Endodermal cell (in vitro differentiated cells): ENCODE data around the gene TCP11L2. TPM values are rescaled to one million over a fixed set of nuclear protein-coding genes. Genes with fewer than 3 reads are reported as not detected.

Source experiments
- DNase-seq: peaks from one replicate; pipeline ENCODE4 v3.0.0-alpha.2; 2017
- H3K27ac ChIP-seq: 2 replicates; pipeline ENCODE4 v1.5.1; 2013; ENCODE audit warnings: mild to moderate bottlenecking, low read depth, low read length, moderate library complexity
- H3K27me3 ChIP-seq: 2 replicates; pipeline ENCODE4 v1.6.1; 2013; ENCODE audit warnings: mild to moderate bottlenecking, low read length, moderate library complexity; ENCODE audit not compliant: insufficient read depth, control insufficient read depth, poor library complexity, severe bottlenecking
- H3K36me3 ChIP-seq: 2 replicates; pipeline ENCODE4 v1.7.0; 2013; ENCODE audit warnings: mild to moderate bottlenecking, low read length, moderate library complexity; ENCODE audit not compliant: control insufficient read depth, insufficient read depth
- H3K4me1 ChIP-seq: one replicate; pipeline ENCODE4 v1.7.0; 2013; ENCODE audit warnings: low read length; ENCODE audit not compliant: control insufficient read depth, insufficient read depth
- H3K4me3 ChIP-seq: 2 replicates; pipeline ENCODE4 v1.5.1; 2013; ENCODE audit warnings: mild to moderate bottlenecking, low read length, moderate library complexity
- H3K9ac ChIP-seq: 2 replicates; pipeline ENCODE4 v1.6.1; 2013; ENCODE audit warnings: mild to moderate bottlenecking, low read length, moderate library complexity; ENCODE audit not compliant: poor library complexity, severe bottlenecking; ENCODE audit errors: extremely low read depth
- H3K9me3 ChIP-seq: 2 replicates; pipeline ENCODE4 v1.6.1; 2013; ENCODE audit warnings: mild to moderate bottlenecking, low read length, moderate library complexity; ENCODE audit not compliant: control insufficient read depth
- H3K27ac Mint-ChIP-seq: 2 replicates; pipeline ENCODE4 v1.8.0; 2020; ENCODE audit warnings: mixed read lengths
- H3K27me3 Mint-ChIP-seq: 2 replicates; pipeline ENCODE4 v1.8.0; 2021; ENCODE audit warnings: mild to moderate bottlenecking, mixed read lengths; ENCODE audit not compliant: insufficient read depth
- H3K36me3 Mint-ChIP-seq: 2 replicates; pipeline ENCODE4 v1.8.0; 2020; ENCODE audit warnings: low read depth, mixed read lengths
- H3K4me1 Mint-ChIP-seq: 2 replicates; pipeline ENCODE4 v1.8.0; 2020; ENCODE audit warnings: mixed read lengths
- H3K4me3 Mint-ChIP-seq: 2 replicates; pipeline ENCODE4 v1.8.0; 2020; ENCODE audit warnings: mild to moderate bottlenecking, moderate library complexity, mixed read lengths
- H3K9me3 Mint-ChIP-seq: 2 replicates; pipeline ENCODE4 v1.8.0; 2020; ENCODE audit warnings: mild to moderate bottlenecking, mixed read lengths
- WGBS, 2 experiments: methylation state at CpG; one replicate each; pipeline versions ENCODE4 v1.1.5 to v1.1.7; 2013; ENCODE audit warnings: missing lambda C conversion rate in 2 of 2, mixed read lengths in 1 of 2; ENCODE audit not compliant: insufficient coverage in 1 of 2, insufficient read length in 1 of 2; 5-methylcytosine and 5-hydroxymethylcytosine counted together
- total RNA-seq, 2 donors: library from RNA; stranded (reverse); fragmentation: NEBNext Ultra II Directional in 1 of 2; extraction: Animal tissue kit (Norgen Biotek cat#: 25700) in 1 of 2; gene quantifications; 2 replicates in 1 of 2; 3 replicates in 1 of 2; pipeline ENCODE4 v1.2.1, GENCODE V29; 2021
- TF ChIP-seq, protein P1 (sequence below): fragments of 200-600 bp; sonication (generic); conservative IDR thresholded peaks from 2 replicates; pipeline ENCODE4 v1.5.0; 2021; ENCODE audit warnings: antibody characterized with exemption, mild to moderate bottlenecking

The TCP11L2 gene
- total RNA-seq, 2 donors from 2014 or later: 7.8 to 15.3 TPM

DNA sequence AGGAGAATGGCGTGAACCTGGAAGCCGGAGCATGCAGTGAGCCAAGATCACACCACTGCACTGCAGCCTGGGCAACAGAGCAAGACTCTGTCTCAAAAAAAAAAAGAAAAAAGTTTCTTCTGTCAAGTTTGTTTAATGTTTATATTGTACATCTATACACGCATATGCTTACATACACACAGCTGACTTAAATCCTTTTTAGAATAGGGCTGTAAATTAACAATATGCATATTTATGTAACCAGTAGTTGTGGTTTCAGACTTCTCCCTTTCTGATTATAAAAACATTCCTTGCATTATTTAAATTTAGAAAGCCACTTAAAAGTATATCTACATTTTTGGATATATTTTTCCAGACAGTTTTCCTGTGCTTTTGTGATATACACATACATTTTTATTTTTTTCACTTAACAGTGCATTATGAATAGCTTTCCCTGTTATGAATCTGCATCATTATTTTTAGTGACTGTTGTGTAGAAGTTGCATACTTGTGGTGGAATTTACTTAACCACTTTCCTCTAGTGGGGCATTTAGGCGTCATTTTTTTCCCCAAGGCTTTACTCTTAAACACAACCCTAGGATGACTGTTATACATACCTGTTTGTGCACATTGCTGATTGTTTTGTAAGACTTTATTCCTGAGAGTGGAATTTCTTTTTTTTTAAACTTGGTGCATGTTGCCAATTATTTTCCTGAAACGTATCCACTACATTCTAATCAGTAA, 84.4 kb downstream of the TCP11L2 start:
- H3K4me1 Mint-ChIP-seq: peaks cover 6% of the 10 kb centered on the region

DNA sequence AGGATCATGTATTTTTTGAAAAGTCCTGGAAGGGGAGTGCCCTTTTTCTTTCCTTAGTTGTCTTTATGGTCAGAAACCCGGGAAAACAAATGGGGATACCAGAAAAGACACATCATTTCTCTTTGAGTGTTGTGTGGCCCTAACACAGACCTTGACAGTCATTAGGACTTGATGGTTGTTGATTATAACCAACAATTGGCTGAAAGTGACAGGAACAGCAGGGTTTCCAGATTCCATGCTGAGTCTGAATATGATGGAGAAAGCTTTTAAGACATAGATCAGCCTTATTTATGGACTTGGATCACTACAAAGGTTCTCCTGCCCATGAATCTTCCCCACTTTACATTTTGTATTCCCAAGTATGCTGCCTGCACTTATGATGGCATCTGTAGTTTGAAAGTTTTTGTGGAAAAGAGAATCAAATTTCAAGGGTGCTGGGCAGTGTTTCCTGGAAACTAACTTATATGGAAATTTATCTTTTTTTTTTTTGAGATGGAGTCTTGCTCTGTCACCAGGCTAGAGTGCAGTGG, 85.4 kb downstream of the TCP11L2 start:
- no peak overlapping the region for H3K27ac Mint-ChIP-seq
- H3K9me3 Mint-ChIP-seq: peaks cover 1% of the 10 kb centered on the region
- H3K4me1 Mint-ChIP-seq: peaks cover 6% of the 10 kb centered on the region
- no peak overlapping the region for H3K4me3 Mint-ChIP-seq
- H3K4me3 ChIP-seq: no peak overlapping the region
- peaks cover 22% of the 10 kb centered on the region for H3K36me3 ChIP-seq
- no peaks in the 10 kb centered on the region for H3K4me1 ChIP-seq
- H3K9ac ChIP-seq: no peak overlapping the region
- DNase-seq: peak; percentile 56
- TF ChIP-seq, protein P1, sequence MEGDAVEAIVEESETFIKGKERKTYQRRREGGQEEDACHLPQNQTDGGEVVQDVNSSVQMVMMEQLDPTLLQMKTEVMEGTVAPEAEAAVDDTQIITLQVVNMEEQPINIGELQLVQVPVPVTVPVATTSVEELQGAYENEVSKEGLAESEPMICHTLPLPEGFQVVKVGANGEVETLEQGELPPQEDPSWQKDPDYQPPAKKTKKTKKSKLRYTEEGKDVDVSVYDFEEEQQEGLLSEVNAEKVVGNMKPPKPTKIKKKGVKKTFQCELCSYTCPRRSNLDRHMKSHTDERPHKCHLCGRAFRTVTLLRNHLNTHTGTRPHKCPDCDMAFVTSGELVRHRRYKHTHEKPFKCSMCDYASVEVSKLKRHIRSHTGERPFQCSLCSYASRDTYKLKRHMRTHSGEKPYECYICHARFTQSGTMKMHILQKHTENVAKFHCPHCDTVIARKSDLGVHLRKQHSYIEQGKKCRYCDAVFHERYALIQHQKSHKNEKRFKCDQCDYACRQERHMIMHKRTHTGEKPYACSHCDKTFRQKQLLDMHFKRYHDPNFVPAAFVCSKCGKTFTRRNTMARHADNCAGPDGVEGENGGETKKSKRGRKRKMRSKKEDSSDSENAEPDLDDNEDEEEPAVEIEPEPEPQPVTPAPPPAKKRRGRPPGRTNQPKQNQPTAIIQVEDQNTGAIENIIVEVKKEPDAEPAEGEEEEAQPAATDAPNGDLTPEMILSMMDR: no peak
- peaks cover under 1% of the 10 kb centered on the region for H3K9me3 ChIP-seq
- peaks cover 26% of the 10 kb centered on the region for H3K36me3 Mint-ChIP-seq
- no peaks in the 10 kb centered on the region for H3K27me3 ChIP-seq
- 63 to 86% methylated on average over 1 of the region's 1 CpG for WGBS, 2 experiments
- H3K27me3 Mint-ChIP-seq: no peaks in the 10 kb centered on the region
- H3K27ac ChIP-seq: no peak overlapping the region

More for the DNA sequence above, 84.4 kb downstream of the TCP11L2 start:
- peaks cover 30% of the 10 kb centered on the region for H3K36me3 ChIP-seq
- peaks cover 10% of the 10 kb centered on the region for H3K9me3 ChIP-seq
- no peak overlapping the region for H3K27ac Mint-ChIP-seq
- TF ChIP-seq, protein P1: no peak
- H3K4me3 ChIP-seq: no peak overlapping the region
- H3K9ac ChIP-seq: no peak overlapping the region
- no peaks in the 10 kb centered on the region for H3K27me3 ChIP-seq
- peaks cover 10% of the 10 kb centered on the region for H3K9me3 Mint-ChIP-seq
- 100% methylated on average over 1 to 2 of the region's 5 CpGs for WGBS, 2 experiments
- DNase-seq: no peak
- H3K4me3 Mint-ChIP-seq: no peak overlapping the region
- no peaks in the 10 kb centered on the region for H3K27me3 Mint-ChIP-seq
- no peak overlapping the region for H3K27ac ChIP-seq
- H3K4me1 ChIP-seq: no peaks in the 10 kb centered on the region
- peaks cover 28% of the 10 kb centered on the region for H3K36me3 Mint-ChIP-seq

DNA sequence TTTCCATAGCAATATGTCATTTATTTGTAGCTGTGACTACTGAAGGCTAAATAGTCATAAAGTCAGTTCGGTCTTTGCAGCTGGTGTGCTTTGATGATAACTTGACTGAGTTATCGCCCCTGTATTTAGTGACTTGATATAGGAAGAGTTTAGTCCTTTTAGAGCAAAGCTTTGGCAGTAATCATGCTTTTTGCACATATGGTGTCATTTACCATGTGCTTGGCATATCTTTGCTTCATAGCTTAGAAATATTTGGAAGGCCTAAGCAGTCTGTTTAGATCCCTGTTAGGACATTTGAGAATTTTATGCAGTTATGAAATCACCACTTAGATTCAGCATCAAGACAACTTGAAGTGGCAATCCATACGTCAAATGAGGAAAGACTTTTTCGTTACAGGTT, 86.6 kb downstream of the TCP11L2 start:
- Histone ChIP-seq H3K9ac (no peak overlapping the region), H3K9me3 (no peaks in the 10 kb centered on the region), H3K27me3 (no peaks in the 10 kb centered on the region), H3K4me3 (no peak overlapping the region), H3K36me3 (peaks cover 27% of the 10 kb centered on the region), H3K4me1 (no peaks in the 10 kb centered on the region), H3K27ac (no peak overlapping the region)
- Mint-ChIP-seq H3K4me1 (peaks cover 6% of the 10 kb centered on the region), H3K4me3 (no peak overlapping the region), H3K9me3 (no peaks in the 10 kb centered on the region), H3K27ac (no peak overlapping the region), H3K36me3 (peaks cover 29% of the 10 kb centered on the region), H3K27me3 (no peaks in the 10 kb centered on the region)
- 91 to 94% methylated on average over 4 of the region's 4 CpGs for WGBS, 2 experiments
- TF ChIP-seq, protein P1: no peak
- DNase-seq: no peak
